B cell (primary cell): ENCODE results near the gene C16orf92. TPM values are rescaled to one million over a fixed set of nuclear protein-coding genes. Genes with fewer than 3 reads are reported as not detected.

ENCODE experiments used
- ATAC-seq: fragments of 200-7000 bp; cut with Tn5 transposase; one replicate; pipeline ENCODE4 v1.10.0; 2021; ENCODE audit warnings: low read depth, mild to moderate bottlenecking, moderate number of reproducible peaks, moderate library complexity
- CTCF ChIA-PET: fragments of 350-600 bp; sonication (Branson Sonifier 250); formaldehyde crosslinking; loops from one replicate; lab custom pipeline; 2021; ENCODE audit warnings: antibody characterized with exemption, inconsistent platforms; lab: Charles Lee
- POLR2A ChIA-PET: fragments of 350-600 bp; sonication (Branson Sonifier 250); formaldehyde crosslinking; loops from one replicate; lab custom pipeline; 2021; ENCODE audit warnings: antibody characterized with exemption; lab: Charles Lee
- DNase-seq: peaks from one replicate; pipeline ENCODE4 v3.0.0; 2013
- H2AFZ ChIP-seq: 2 replicates; pipeline ENCODE4 v1.6.1; 2012; ENCODE audit warnings: mild to moderate bottlenecking, low read depth, low read length; ENCODE audit not compliant: insufficient read depth, poor library complexity, severe bottlenecking
- H3K27ac ChIP-seq, 2 donors: 1 replicate in 1 of 2; 2 replicates in 1 of 2; pipeline ENCODE4 v1.5.1; 2012 to 2013; ENCODE audit warnings: low read length in 2 of 2, mild to moderate bottlenecking in 2 of 2, moderate library complexity in 1 of 2
- H3K27me3 ChIP-seq, 4 experiments: fragments of 200-600 bp in 1 of 4; sonication (generic) in 1 of 4; replicated peaks in 1 of 4; 1 replicate in 2 of 4; 2 replicates in 2 of 4; pipeline versions ENCODE4 v1.6.1 to v1.7.0; 2013 to 2016; ENCODE audit warnings: low read length in 3 of 4, mild to moderate bottlenecking in 2 of 4, mixed read lengths in 1 of 4, moderate library complexity in 1 of 4; ENCODE audit not compliant: insufficient read depth in 4 of 4, control insufficient read depth in 3 of 4; ENCODE audit errors: control extremely low read depth in 1 of 4
- H3K36me3 ChIP-seq, 2 experiments: replicated peaks in 1 of 2; 1 replicate in 1 of 2; 2 replicates in 1 of 2; pipeline versions ENCODE4 v1.6.1 to v1.7.1; 2013; ENCODE audit warnings: low read length in 1 of 2; ENCODE audit not compliant: insufficient read depth in 2 of 2, control insufficient read depth in 1 of 2; ENCODE audit errors: control extremely low read depth in 1 of 2, extremely low read depth in 1 of 2
- H3K4me1 ChIP-seq, 2 donors: fragments of 200-600 bp in 1 of 2; sonication (generic) in 1 of 2; 1 replicate in 1 of 2; 2 replicates in 1 of 2; pipeline versions ENCODE4 v1.5.1 to v1.6.1; 2013 to 2017; ENCODE audit warnings: low read length in 2 of 2; ENCODE audit not compliant: control insufficient read depth in 2 of 2, insufficient read depth in 2 of 2
- H3K4me2 ChIP-seq: replicated peaks from 2 replicates; pipeline ENCODE3; 2012; ENCODE audit warnings: mild to moderate bottlenecking, low read depth, low read length; ENCODE audit not compliant: poor library complexity, severe bottlenecking
- H3K4me3 ChIP-seq, 5 experiments: fragments of 200-600 bp in 1 of 5; sonication (generic) in 1 of 5; 1 replicate in 3 of 5; 2 replicates in 2 of 5; pipeline versions ENCODE4 v1.5.1 to v1.7.0; 2011 to 2016; ENCODE audit warnings: low read length in 4 of 5, mild to moderate bottlenecking in 4 of 5, low read depth in 2 of 5, control low read depth in 1 of 5, moderate library complexity in 1 of 5; ENCODE audit not compliant: insufficient read depth in 1 of 5; ENCODE audit errors: control extremely low read depth in 1 of 5, extremely low read depth in 1 of 5
- H3K79me2 ChIP-seq: fragments of 200-600 bp; sonication (generic); one replicate; pipeline ENCODE4 v1.6.0; 2016; ENCODE audit warnings: low read length; ENCODE audit not compliant: control insufficient read depth, insufficient read depth
- H3K9ac ChIP-seq: fragments of 200-600 bp; sonication (generic); 2 replicates; pipeline ENCODE4 v1.6.1; 2017; ENCODE audit warnings: mild to moderate bottlenecking, low read length, moderate library complexity
- H3K9me3 ChIP-seq, 3 donors: one replicate each; pipeline versions ENCODE4 v1.6.1 to v1.7.1; 2013; ENCODE audit warnings: low read length in 2 of 3; ENCODE audit not compliant: control insufficient read depth in 2 of 3, insufficient read depth in 1 of 3; ENCODE audit errors: control extremely low read depth in 1 of 3
- H4K20me1 ChIP-seq: 2 replicates; pipeline ENCODE4 v1.6.0; 2012; ENCODE audit warnings: mild to moderate bottlenecking, low read length; ENCODE audit not compliant: insufficient read depth, control insufficient read depth, poor library complexity, severe bottlenecking
- H3K27ac Mint-ChIP-seq: one replicate; pipeline ENCODE4 v1.8.0; 2021; ENCODE audit warnings: mixed read lengths
- H3K27me3 Mint-ChIP-seq: one replicate; pipeline ENCODE4 v1.8.0; 2021; ENCODE audit warnings: mixed read lengths
- H3K4me1 Mint-ChIP-seq: one replicate; pipeline ENCODE4 v1.8.0; 2021; ENCODE audit warnings: mixed read lengths
- H3K4me3 Mint-ChIP-seq: one replicate; pipeline ENCODE4 v1.8.0; 2021; ENCODE audit warnings: mixed read lengths
- H3K9me3 Mint-ChIP-seq: one replicate; pipeline ENCODE4 v1.8.0; 2022; ENCODE audit warnings: mixed read lengths; ENCODE audit not compliant: insufficient read depth
- EZH2 ChIP-seq: IDR thresholded peaks from 2 replicates; pipeline ENCODE4 v1.6.1; 2012; ENCODE audit warnings: borderline replicate concordance, low read depth, mild to moderate bottlenecking, moderate library complexity, low read length; ENCODE audit not compliant: insufficient read depth, poor library complexity, severe bottlenecking
- WGBS: methylation state at CpG from one replicate; pipeline ENCODE4 v1.1.5; 2013; ENCODE audit warnings: missing lambda C conversion rate; ENCODE audit not compliant: insufficient coverage; 5-methylcytosine and 5-hydroxymethylcytosine counted together
- intact Hi-C: fragments of 100-400 bp; cut with micrococcal nuclease; formaldehyde crosslinking; loops from one replicate; pipeline ENCODE4 v1.10.0; 2022
- polyA plus RNA-seq: library from polyadenylated mRNA; depleted of rRNA; stranded (reverse); fragments of >200 nt; gene quantifications from 2 replicates; pipeline ENCODE4 v1.2.3, GENCODE V29; 2012
- total RNA-seq, 2 donors: library from RNA; stranded (reverse); fragments of 120-200 nt in 1 of 2; gene quantifications; 1 replicate in 1 of 2; 2 replicates in 1 of 2; pipeline versions ENCODE4 v1.2.3 to v1.2.4, GENCODE V29; 2013 to 2022
- TF ChIP-seq, protein P1 (sequence below): fragments of 200-600 bp; IDR thresholded peaks from one replicate; pipeline ENCODE4 v1.8.0; 2022; ENCODE audit warnings: antibody characterized with exemption, mild to moderate bottlenecking

The C16orf92 gene
- total and polyA plus RNA-seq, 2 donors (not counting 1 experiment from before 2014, with no cell fraction given): not detected

DNA sequence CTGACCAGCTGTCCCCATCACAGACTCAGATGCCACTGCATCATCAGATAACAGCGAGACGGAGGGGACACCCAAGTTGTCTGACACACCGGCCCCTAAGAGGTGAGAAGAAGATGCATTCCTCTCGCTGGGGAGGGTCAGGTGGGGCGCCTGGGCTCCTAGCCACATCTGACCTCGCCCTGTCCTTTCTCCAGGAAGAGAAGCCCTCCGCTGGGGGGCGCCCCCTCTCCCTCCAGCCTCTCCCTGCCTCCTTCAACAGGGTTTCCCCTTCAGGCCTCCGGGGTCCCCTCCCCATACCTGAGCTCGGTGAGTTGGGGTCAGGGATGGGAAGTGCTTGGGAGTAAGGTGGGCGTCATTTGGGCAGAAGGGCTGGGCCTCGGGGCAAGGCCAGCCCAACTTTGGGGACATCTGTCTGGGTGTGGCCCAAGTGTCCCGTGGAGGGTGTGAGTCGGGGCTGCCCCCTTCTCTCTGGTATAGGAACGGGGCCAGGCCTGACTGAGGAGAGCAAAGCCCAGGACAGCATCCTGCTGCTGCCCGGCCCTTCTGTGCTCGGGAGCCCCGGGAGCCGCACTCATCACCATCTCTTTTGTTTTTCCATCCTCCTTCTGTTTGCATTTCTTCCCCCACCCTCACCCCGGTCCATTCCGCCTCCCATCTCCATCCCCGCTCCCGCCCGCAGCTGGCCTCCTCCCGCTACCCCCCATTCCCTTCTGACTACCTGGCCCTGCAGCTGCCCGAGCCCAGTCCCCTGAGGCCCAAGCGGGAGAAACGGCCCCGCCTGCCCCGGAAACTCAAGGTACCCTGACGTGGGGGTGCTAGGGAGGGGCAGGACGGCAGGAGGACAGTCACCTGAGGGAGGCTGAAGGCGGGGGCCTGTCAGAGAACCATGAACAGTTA lies 22.0 kb upstream of the C16orf92 start:
- Mint-ChIP-seq H3K27ac (no peak overlapping the region), H3K4me3 (no peak overlapping the region), H3K4me1 (peaks cover 31% of the 10 kb centered on the region), H3K27me3 (no peaks in the 10 kb centered on the region), H3K9me3 (no peaks in the 10 kb centered on the region)
- Histone ChIP-seq H2AFZ (no peak overlapping the region), H3K9ac (no peak overlapping the region), H3K4me3 (no peak overlapping the region), H4K20me1 (peaks cover 17% of the 10 kb centered on the region), H3K36me3 (peaks cover 0 to 41% of the 10 kb centered on the region in 2 experiments), H3K79me2 (peaks cover 13% of the 10 kb centered on the region), H3K4me1 (peaks cover 11 to 21% of the 10 kb centered on the region in 2 donors), H3K9me3 (no peaks in the 10 kb centered on the region), H3K27me3 (no peaks in the 10 kb centered on the region), H3K4me2 (no peak overlapping the region), H3K27ac (no peak overlapping the region)
- intact Hi-C loops: no loop called here
- POLR2A ChIA-PET: interaction anchor here (0.6 kb wide), 1 partner anchor 181 kb away, joined by 5 read pairs; no protein-coding TSS in a partner anchor
- 88% methylated on average over 27 of the region's 33 CpGs for WGBS
- ATAC-seq (no peak), DNase-seq (no peak)
- TF ChIP-seq, protein P1, sequence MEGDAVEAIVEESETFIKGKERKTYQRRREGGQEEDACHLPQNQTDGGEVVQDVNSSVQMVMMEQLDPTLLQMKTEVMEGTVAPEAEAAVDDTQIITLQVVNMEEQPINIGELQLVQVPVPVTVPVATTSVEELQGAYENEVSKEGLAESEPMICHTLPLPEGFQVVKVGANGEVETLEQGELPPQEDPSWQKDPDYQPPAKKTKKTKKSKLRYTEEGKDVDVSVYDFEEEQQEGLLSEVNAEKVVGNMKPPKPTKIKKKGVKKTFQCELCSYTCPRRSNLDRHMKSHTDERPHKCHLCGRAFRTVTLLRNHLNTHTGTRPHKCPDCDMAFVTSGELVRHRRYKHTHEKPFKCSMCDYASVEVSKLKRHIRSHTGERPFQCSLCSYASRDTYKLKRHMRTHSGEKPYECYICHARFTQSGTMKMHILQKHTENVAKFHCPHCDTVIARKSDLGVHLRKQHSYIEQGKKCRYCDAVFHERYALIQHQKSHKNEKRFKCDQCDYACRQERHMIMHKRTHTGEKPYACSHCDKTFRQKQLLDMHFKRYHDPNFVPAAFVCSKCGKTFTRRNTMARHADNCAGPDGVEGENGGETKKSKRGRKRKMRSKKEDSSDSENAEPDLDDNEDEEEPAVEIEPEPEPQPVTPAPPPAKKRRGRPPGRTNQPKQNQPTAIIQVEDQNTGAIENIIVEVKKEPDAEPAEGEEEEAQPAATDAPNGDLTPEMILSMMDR: no peak
- no peak for TF ChIP-seq EZH2
- CTCF ChIA-PET: interaction anchor here (1.5 kb wide), 1 partner anchor 31 kb away, joined by 6 read pairs; no protein-coding TSS in a partner anchor
